ENCODE results near the gene CRYGC. TPM values are rescaled to one million over a fixed set of nuclear protein-coding genes. Genes with fewer than 3 reads are reported as not detected.

CRYGC gene
- total and polyA plus RNA-seq, 2 of the 13 experiments (the other 11 are each of a cell fraction or from before 2014, with no cell fraction given) = 0.20 to 0.27 TPM

- TF ChIP-seq JDP2 (CRISPR knock-in tag; IDR thresholded peaks at IDR 0.05; ENCODE audit: borderline replicate concordance) (no peak), ZBTB42 (CRISPR knock-in tag; IDR thresholded peaks at IDR 0.05) (no peak), SOX13 (IDR thresholded peaks at IDR 0.05) (0 out of 2 replicates have a peak, but pooled peaks have one; percentile 11), SOX13 (CRISPR knock-in tag; conservative IDR thresholded peaks at IDR 0.05 in 1 of 2, IDR thresholded peaks at IDR 0.05 in 1 of 2) (peak in 1 of 2 experiments; percentile 60; a peak in 2 of 4 replicates), PAF1 (CRISPR knock-in tag; IDR thresholded peaks at IDR 0.05) (no peak), ZFP36L1 (CRISPR knock-in tag; IDR thresholded peaks at IDR 0.05) (no peak), WIZ (CRISPR knock-in tag; IDR thresholded peaks at IDR 0.05) (peak; percentile 75), PHF21A (CRISPR knock-in tag; IDR thresholded peaks at IDR 0.05) (peak; percentile 52), ZBTB3 (CRISPR knock-in tag; IDR thresholded peaks at IDR 0.05; ENCODE audit: borderline replicate concordance, low read depth) (no peak), SOX6 (IDR thresholded peaks at IDR 0.05) (no peak), SOX6 (CRISPR knock-in tag; IDR thresholded peaks at IDR 0.05) (peak; percentile 78), ELF4 (CRISPR knock-in tag; IDR thresholded peaks at IDR 0.05; ENCODE audit: borderline replicate concordance) (no peak), TAF15 (IDR thresholded peaks at IDR 0.05; ENCODE audit: low read depth, low read length, poor library complexity, severe bottlenecking) (no peak), SMARCE1 (IDR thresholded peaks at IDR 0.05; ENCODE audit: borderline replicate concordance) (no peak), ZNF670 (CRISPR knock-in tag; IDR thresholded peaks at IDR 0.05; ENCODE audit: borderline replicate concordance) (0 out of 2 replicates have a peak, but pooled peaks have one; percentile 33), ZBTB7B (CRISPR knock-in tag; IDR thresholded peaks at IDR 0.05) (no peak; the same call in 1 of the 2 replicates), ONECUT2 (CRISPR knock-in tag; IDR thresholded peaks at IDR 0.05) (no peak)
- TF ChIP-seq, protein P1, sequence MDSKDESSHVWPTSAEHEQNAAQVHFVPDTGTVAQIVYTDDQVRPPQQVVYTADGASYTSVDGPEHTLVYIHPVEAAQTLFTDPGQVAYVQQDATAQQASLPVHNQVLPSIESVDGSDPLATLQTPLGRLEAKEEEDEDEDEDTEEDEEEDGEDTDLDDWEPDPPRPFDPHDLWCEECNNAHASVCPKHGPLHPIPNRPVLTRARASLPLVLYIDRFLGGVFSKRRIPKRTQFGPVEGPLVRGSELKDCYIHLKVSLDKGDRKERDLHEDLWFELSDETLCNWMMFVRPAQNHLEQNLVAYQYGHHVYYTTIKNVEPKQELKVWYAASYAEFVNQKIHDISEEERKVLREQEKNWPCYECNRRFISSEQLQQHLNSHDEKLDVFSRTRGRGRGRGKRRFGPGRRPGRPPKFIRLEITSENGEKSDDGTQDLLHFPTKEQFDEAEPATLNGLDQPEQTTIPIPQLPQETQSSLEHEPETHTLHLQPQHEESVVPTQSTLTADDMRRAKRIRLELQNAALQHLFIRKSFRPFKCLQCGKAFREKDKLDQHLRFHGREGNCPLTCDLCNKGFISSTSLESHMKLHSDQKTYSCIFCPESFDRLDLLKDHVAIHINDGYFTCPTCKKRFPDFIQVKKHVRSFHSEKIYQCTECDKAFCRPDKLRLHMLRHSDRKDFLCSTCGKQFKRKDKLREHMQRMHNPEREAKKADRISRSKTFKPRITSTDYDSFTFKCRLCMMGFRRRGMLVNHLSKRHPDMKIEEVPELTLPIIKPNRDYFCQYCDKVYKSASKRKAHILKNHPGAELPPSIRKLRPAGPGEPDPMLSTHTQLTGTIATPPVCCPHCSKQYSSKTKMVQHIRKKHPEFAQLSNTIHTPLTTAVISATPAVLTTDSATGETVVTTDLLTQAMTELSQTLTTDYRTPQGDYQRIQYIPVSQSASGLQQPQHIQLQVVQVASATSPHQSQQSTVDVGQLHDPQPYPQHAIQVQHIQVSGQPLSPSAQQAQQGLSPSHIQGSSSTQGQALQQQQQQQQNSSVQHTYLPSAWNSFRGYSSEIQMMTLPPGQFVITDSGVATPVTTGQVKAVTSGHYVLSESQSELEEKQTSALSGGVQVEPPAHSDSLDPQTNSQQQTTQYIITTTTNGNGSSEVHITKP (CRISPR knock-in tag; IDR thresholded peaks at IDR 0.05; ENCODE audit: low read depth) = no peak
- TF ChIP-seq, protein P2, sequence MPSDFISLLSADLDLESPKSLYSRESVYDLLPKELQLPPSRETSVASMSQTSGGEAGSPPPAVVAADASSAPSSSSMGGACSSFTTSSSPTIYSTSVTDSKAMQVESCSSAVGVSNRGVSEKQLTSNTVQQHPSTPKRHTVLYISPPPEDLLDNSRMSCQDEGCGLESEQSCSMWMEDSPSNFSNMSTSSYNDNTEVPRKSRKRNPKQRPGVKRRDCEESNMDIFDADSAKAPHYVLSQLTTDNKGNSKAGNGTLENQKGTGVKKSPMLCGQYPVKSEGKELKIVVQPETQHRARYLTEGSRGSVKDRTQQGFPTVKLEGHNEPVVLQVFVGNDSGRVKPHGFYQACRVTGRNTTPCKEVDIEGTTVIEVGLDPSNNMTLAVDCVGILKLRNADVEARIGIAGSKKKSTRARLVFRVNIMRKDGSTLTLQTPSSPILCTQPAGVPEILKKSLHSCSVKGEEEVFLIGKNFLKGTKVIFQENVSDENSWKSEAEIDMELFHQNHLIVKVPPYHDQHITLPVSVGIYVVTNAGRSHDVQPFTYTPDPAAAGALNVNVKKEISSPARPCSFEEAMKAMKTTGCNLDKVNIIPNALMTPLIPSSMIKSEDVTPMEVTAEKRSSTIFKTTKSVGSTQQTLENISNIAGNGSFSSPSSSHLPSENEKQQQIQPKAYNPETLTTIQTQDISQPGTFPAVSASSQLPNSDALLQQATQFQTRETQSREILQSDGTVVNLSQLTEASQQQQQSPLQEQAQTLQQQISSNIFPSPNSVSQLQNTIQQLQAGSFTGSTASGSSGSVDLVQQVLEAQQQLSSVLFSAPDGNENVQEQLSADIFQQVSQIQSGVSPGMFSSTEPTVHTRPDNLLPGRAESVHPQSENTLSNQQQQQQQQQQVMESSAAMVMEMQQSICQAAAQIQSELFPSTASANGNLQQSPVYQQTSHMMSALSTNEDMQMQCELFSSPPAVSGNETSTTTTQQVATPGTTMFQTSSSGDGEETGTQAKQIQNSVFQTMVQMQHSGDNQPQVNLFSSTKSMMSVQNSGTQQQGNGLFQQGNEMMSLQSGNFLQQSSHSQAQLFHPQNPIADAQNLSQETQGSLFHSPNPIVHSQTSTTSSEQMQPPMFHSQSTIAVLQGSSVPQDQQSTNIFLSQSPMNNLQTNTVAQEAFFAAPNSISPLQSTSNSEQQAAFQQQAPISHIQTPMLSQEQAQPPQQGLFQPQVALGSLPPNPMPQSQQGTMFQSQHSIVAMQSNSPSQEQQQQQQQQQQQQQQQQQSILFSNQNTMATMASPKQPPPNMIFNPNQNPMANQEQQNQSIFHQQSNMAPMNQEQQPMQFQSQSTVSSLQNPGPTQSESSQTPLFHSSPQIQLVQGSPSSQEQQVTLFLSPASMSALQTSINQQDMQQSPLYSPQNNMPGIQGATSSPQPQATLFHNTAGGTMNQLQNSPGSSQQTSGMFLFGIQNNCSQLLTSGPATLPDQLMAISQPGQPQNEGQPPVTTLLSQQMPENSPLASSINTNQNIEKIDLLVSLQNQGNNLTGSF (CRISPR knock-in tag; IDR thresholded peaks at IDR 0.05) = no peak
- TF ChIP-seq, protein P3, sequence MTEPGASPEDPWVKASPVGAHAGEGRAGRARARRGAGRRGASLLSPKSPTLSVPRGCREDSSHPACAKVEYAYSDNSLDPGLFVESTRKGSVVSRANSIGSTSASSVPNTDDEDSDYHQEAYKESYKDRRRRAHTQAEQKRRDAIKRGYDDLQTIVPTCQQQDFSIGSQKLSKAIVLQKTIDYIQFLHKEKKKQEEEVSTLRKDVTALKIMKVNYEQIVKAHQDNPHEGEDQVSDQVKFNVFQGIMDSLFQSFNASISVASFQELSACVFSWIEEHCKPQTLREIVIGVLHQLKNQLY (CRISPR knock-in tag; IDR thresholded peaks at IDR 0.05) = no peak; the same call in none of the 2 replicates
Measured at GRCh38 chr2:208129744-208130711, at the start of gene CRYGC (continued).

Measured in HepG2 (cell line).